ENCODE data around the gene TOP2B. TPM values are rescaled to one million over a fixed set of nuclear protein-coding genes. Genes with fewer than 3 reads are reported as not detected.

TOP2B gene
- total and polyA plus RNA-seq, 3 donors from 2014 or later: 46.4 to 86.5 (median 76.9) TPM

DNA sequence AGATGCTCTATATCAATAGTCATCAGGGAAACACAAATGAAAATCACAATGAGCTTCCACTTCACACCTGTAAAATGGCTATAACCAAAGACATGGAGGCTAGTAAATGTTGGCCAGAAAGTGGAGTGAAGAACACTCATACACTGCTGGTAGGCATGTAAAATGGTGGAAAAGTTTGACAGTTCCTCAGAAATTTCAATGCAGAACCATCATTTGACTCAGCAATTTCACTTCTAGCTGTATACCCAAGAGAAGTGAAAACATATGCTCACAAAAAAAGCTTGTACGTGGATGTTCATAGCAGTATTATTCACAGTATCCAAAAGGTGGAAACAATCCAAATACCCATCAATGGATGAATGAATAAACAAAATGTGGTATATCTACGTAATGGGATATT lies 19.2 kb upstream of the TOP2B start:
- TF ChIP-seq, protein P1, sequence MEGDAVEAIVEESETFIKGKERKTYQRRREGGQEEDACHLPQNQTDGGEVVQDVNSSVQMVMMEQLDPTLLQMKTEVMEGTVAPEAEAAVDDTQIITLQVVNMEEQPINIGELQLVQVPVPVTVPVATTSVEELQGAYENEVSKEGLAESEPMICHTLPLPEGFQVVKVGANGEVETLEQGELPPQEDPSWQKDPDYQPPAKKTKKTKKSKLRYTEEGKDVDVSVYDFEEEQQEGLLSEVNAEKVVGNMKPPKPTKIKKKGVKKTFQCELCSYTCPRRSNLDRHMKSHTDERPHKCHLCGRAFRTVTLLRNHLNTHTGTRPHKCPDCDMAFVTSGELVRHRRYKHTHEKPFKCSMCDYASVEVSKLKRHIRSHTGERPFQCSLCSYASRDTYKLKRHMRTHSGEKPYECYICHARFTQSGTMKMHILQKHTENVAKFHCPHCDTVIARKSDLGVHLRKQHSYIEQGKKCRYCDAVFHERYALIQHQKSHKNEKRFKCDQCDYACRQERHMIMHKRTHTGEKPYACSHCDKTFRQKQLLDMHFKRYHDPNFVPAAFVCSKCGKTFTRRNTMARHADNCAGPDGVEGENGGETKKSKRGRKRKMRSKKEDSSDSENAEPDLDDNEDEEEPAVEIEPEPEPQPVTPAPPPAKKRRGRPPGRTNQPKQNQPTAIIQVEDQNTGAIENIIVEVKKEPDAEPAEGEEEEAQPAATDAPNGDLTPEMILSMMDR (IDR thresholded peaks at IDR 0.05): no peak
- TF ChIP-seq POLR2A (IDR thresholded peaks at IDR 0.05): no peak

DNA sequence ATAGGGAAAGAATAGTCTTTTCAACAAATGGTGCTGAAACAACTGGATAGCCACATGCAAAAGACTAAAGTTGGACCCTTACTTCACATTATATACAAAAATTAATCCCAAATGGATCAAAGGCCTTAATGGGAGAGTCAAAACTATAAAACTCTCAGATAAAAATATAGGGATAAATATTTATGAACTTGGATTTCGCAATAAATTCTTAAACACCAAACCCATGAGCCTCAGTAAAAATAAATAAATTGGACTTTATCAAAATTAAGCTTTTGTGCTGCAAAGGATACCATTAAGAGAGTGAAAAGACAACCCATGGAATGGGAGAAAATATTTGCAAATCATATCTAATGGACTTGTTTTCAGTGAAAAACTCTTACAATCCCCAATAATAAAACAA lies 18.7 kb upstream of the TOP2B start:
- TF ChIP-seq POLR2A (IDR thresholded peaks at IDR 0.05): no peak
- TF ChIP-seq, protein P1 (IDR thresholded peaks at IDR 0.05): no peak
- no peak overlapping the region for H3K4me3 ChIP-seq
- no peak for DNase-seq
- no peaks in the 10 kb centered on the region for H3K27me3 ChIP-seq
- WGBS, 2 donors: 93% methylated on average over 1 of the region's 1 CpG
- H3K27ac ChIP-seq: no peak overlapping the region
- intact Hi-C loops (cut with DNase I; ENCODE audit: low total_unique reads): no loop called here
- no peaks in the 10 kb centered on the region for H3K9me3 ChIP-seq
- no peaks in the 10 kb centered on the region for H3K4me1 ChIP-seq
- no peaks in the 10 kb centered on the region for H3K36me3 ChIP-seq (ENCODE audit: low read depth, missing control alignments)

More for the DNA sequence above, 19.2 kb upstream of the TOP2B start:
- no peak for DNase-seq
- 85 to 89% methylated on average over 2 of the region's 2 CpGs for WGBS, 2 donors
- no peaks in the 10 kb centered on the region for H3K9me3 ChIP-seq
- no peaks in the 10 kb centered on the region for H3K36me3 ChIP-seq (ENCODE audit: low read depth, missing control alignments)
- intact Hi-C loops (cut with DNase I; ENCODE audit: low total_unique reads): no loop called here
- no peak overlapping the region for H3K4me3 ChIP-seq
- H3K27me3 ChIP-seq: no peaks in the 10 kb centered on the region
- no peak overlapping the region for H3K27ac ChIP-seq
- no peaks in the 10 kb centered on the region for H3K4me1 ChIP-seq

DNA sequence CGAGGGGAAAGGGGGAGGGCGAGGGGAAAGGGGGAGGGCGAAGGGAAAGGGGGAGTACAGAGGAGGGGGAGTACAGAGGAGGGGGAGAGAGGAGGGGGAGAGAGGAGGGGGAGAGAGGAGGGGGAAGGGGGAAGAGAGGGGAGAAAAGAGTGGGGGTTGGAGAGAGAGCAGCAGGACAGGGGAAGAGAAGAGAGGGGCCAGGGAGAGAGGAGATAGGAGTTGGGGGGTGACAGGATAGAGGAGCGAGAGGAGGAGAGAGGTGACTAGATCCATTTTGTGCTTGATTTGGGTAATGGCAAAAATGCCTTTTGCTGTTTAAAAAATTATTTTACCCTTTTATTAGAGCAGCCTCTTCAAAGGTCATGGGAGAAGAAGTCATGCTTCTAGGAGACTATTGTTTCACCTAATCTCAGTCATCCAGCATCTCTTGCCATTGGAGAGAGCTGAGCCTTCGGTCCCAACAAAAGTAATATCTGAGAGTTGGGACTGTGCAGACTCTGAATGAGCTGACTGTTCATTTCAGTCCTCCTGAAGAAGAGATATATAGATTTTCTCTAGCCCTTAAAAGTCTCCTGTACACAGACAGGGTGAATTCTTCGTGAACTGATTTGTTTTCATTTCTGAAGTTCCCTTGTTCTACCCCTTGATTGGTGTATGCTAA lies 15.1 kb upstream of the TOP2B start:
- Histone ChIP-seq H3K4me1 (no peaks in the 10 kb centered on the region), H3K36me3 (ENCODE audit: low read depth, missing control alignments) (no peaks in the 10 kb centered on the region), H3K9me3 (no peaks in the 10 kb centered on the region), H3K27me3 (no peaks in the 10 kb centered on the region), H3K4me3 (no peak overlapping the region), H3K27ac (no peak overlapping the region)
- WGBS, 2 donors: 75 to 85% methylated on average over 5 to 6 of the region's 6 CpGs
- TF ChIP-seq POLR2A (IDR thresholded peaks at IDR 0.05): no peak
- TF ChIP-seq, protein P1 (IDR thresholded peaks at IDR 0.05): no peak
- intact Hi-C loops (cut with DNase I; ENCODE audit: low total_unique reads): no loop called here
- no peak for DNase-seq

DNA sequence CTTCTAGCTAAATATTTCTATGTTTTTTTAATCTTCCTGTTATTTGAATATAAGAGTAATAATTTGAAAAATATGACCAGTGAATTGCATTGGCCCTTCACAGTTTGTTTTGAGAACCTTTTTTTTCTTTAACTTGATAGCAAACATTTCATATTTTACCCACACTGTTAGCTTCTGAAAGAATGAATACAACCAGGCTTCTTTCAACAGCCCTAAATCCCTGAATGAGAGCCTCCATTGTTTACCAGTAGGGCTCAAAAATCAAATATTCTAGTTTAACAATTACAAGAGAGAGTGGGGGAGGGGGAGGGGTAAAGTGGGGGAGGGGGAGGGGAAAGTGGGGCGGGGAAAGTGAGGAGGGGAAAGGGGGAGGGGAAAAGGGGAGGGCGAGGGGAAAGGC lies 14.5 kb upstream of the TOP2B start:
- DNase-seq: no peak
- H3K36me3 ChIP-seq (ENCODE audit: low read depth, missing control alignments): no peaks in the 10 kb centered on the region
- no peaks in the 10 kb centered on the region for H3K4me1 ChIP-seq
- H3K4me3 ChIP-seq: no peak overlapping the region
- H3K27ac ChIP-seq: no peak overlapping the region
- H3K9me3 ChIP-seq: no peaks in the 10 kb centered on the region
- H3K27me3 ChIP-seq: no peaks in the 10 kb centered on the region
- intact Hi-C loops (cut with DNase I; ENCODE audit: low total_unique reads): no loop called here
- no CpG with 5 or more reads among the region's 2 CpGs for whole genome bisulfite sequencing, 2 donors
- TF ChIP-seq POLR2A (IDR thresholded peaks at IDR 0.05): no peak
- TF ChIP-seq, protein P1 (IDR thresholded peaks at IDR 0.05): no peak

DNA sequence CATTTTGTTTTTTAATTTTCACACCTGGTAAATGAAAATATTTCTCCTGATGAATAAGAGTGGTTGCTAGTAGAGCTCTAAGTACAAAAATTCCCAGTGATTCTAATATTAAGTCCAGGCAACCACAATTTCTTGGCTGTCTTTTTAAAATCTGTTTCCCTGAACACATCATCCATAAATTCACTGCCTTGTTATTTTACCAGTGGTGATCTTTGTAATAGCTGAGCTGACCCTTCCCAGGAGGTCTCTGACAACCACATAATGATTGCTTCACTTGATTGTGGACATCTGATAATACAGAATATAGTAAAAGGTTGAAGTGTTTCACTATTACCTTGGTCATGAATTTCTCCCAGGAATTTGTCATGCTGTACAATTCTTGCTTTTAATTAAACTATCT lies 13.9 kb upstream of the TOP2B start:
- Histone ChIP-seq H3K9me3 (no peaks in the 10 kb centered on the region), H3K27me3 (no peaks in the 10 kb centered on the region), H3K4me1 (no peaks in the 10 kb centered on the region), H3K36me3 (ENCODE audit: low read depth, missing control alignments) (no peaks in the 10 kb centered on the region), H3K27ac (no peak overlapping the region), H3K4me3 (no peak overlapping the region)
- DNase-seq: no peak
- TF ChIP-seq, protein P1 (IDR thresholded peaks at IDR 0.05): no peak
- TF ChIP-seq POLR2A (IDR thresholded peaks at IDR 0.05): no peak
- intact Hi-C loops (cut with DNase I; ENCODE audit: low total_unique reads): no loop called here

All from testis (tissue), 3 donors.